ENCODE results near the gene PPP1R14C. TPM values are rescaled to one million over a fixed set of nuclear protein-coding genes. Genes with fewer than 3 reads are reported as not detected.

Gene PPP1R14C
- total and polyA plus RNA-seq, 2 experiments from 2014 or later = 1.1 to 1.4 TPM

- Histone ChIP-seq H3K27me3 (ENCODE audit: insufficient read depth) (peaks cover 1% of the 10 kb centered on the region; the same call in 1 of the 2 replicates), H3K9me2 (ENCODE audit: insufficient read depth) (no peaks in the 10 kb centered on the region), H3K4me3 (no peak overlapping the region), H4K20me1 (replicated peaks; ENCODE audit: insufficient read depth) (no peaks in the 10 kb centered on the region), H3K4me1 (ENCODE audit: insufficient read depth) (no peaks in the 10 kb centered on the region), H2AFZ (no peak overlapping the region), H3F3A (replicated peaks; ENCODE audit: low read depth) (no peaks in the 10 kb centered on the region), H3K27ac (ENCODE audit: low read depth) (no peak overlapping the region), H3K79me2 (replicated peaks; ENCODE audit: insufficient read depth) (no peaks in the 10 kb centered on the region), H3K4me2 (no peak overlapping the region), H3K36me3 (ENCODE audit: insufficient read depth) (no peaks in the 10 kb centered on the region)
- H3K4me1 Mint-ChIP-seq = peaks cover 5% of the 10 kb centered on the region
- no peak overlapping the region for H3K4me3 Mint-ChIP-seq
- H3K27me3 Mint-ChIP-seq (ENCODE audit: insufficient read depth, low read depth, poor library complexity) = peaks cover 3% of the 10 kb centered on the region
- no peaks in the 10 kb centered on the region for H3K9me3 Mint-ChIP-seq
- H3K27ac Mint-ChIP-seq = no peak overlapping the region
- no peak for DNase-seq (ENCODE audit: low spot score)
- H3K36me3 Mint-ChIP-seq (ENCODE audit: low read depth) = no peaks in the 10 kb centered on the region
- TF ChIP-seq REST (IDR thresholded peaks at IDR 0.05; ENCODE audit: unreplicated experiment) = no peak
- TF ChIP-seq EZH2phosphoT487 (IDR thresholded peaks at IDR 0.05; ENCODE audit: unreplicated experiment) = no peak
- no peak for TF ChIP-seq ZNF462 (CRISPR knock-in tag; IDR thresholded peaks at IDR 0.05)
- no peak for TF ChIP-seq ZNF114 (CRISPR knock-in tag; IDR thresholded peaks at IDR 0.05)
- no peak for TF ChIP-seq ZNF331 (CRISPR knock-in tag; IDR thresholded peaks at IDR 0.05; ENCODE audit: low read depth)
- no peak for TF ChIP-seq ETS1 (IDR thresholded peaks at IDR 0.05)
- TF ChIP-seq POLR2AphosphoS5 (IDR thresholded peaks at IDR 0.05; ENCODE audit: low read depth) = no peak
- TF ChIP-seq JUNB (IDR thresholded peaks at IDR 0.05; ENCODE audit: unreplicated experiment) = no peak
- TF ChIP-seq CREB1 (CRISPR knock-in tag; IDR thresholded peaks at IDR 0.05; ENCODE audit: low read depth) = no peak
- no peak for TF ChIP-seq CTCF (conservative IDR thresholded peaks at IDR 0.05; ENCODE audit: low read depth in 2 of 2)
- no peak for TF ChIP-seq NANOG (IDR thresholded peaks at IDR 0.05; ENCODE audit: borderline replicate concordance)
- no peak for TF ChIP-seq STAT1 (IDR thresholded peaks at IDR 0.05; ENCODE audit: unreplicated experiment)
- TF ChIP-seq EZH2 (IDR thresholded peaks at IDR 0.05; ENCODE audit: low read depth, unreplicated experiment) = no peak
- no peak for ATAC-seq
Measured at GRCh38 chr6:150156460-150156859, 13.6 kb downstream of the PPP1R14C start.
